Spleen (tissue), 7 donors: ENCODE measurements around the gene MEX3C.

ENCODE experiments used
- POLR2A ChIP-seq, 3 donors: fragments of 450-650 bp; IDR thresholded peaks; one replicate each; pipeline ENCODE4 v1.5.1; 2017; ENCODE audit warnings: antibody characterized with exemption in 3 of 3, mild to moderate bottlenecking in 1 of 3
- POLR2AphosphoS5 ChIP-seq, 3 donors: sonication (generic); formaldehyde crosslinking; IDR thresholded peaks; one replicate each; pipeline ENCODE4 v1.5.1; 2017; ENCODE audit warnings: antibody characterized with exemption in 3 of 3
- TF ChIP-seq, protein P1 (sequence below), 11 experiments: fragments of 200-600 bp in 7 of 11; fragments of 450-650 bp in 4 of 11; sonication (generic) in 4 of 11; IDR thresholded peaks in 8 of 11; conservative IDR thresholded peaks in 3 of 11; 1 replicate in 7 of 11; 2 replicates in 4 of 11; pipeline versions ENCODE4 v1.4.0 to v1.8.0; 2016 to 2021; ENCODE audit warnings: antibody characterized with exemption in 11 of 11, inconsistent platforms in 4 of 11, mild to moderate bottlenecking in 1 of 11
- donor health status: DM: no; HTN: no; CAD: no; lungs with moderate emphysema.
- donor health status: DM: no; HTN: no; CAD: no.
- donor health status: DM: no; HTN: no; CAD: no.

DNA sequence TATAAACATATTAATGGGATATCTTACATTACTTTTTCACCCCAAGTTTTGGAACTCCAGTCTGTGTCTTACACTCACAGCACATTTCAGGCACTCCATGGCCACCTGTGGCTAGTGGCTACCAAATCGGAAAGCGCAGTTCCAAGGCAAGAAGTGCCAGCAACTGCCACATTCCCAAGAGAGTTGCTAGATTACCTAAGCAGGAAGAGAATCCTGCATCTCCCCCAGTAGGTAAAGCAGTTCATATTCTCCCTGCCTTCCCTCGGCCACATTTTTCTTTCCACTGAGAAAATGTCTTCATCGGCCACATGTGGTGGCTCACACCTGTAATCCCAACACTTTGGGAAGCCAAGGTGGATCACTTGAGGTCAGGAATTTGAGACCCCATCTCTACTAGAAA lies 62.8 kb downstream of the MEX3C start:
- TF ChIP-seq POLR2A (IDR thresholded peaks at IDR 0.05): no peak
- TF ChIP-seq, protein P1, sequence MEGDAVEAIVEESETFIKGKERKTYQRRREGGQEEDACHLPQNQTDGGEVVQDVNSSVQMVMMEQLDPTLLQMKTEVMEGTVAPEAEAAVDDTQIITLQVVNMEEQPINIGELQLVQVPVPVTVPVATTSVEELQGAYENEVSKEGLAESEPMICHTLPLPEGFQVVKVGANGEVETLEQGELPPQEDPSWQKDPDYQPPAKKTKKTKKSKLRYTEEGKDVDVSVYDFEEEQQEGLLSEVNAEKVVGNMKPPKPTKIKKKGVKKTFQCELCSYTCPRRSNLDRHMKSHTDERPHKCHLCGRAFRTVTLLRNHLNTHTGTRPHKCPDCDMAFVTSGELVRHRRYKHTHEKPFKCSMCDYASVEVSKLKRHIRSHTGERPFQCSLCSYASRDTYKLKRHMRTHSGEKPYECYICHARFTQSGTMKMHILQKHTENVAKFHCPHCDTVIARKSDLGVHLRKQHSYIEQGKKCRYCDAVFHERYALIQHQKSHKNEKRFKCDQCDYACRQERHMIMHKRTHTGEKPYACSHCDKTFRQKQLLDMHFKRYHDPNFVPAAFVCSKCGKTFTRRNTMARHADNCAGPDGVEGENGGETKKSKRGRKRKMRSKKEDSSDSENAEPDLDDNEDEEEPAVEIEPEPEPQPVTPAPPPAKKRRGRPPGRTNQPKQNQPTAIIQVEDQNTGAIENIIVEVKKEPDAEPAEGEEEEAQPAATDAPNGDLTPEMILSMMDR (IDR thresholded peaks at IDR 0.05 in 8 of 11, conservative IDR thresholded peaks at IDR 0.05 in 3 of 11): no peak
- no peak for TF ChIP-seq POLR2AphosphoS5 (IDR thresholded peaks at IDR 0.05)
